Uterus (tissue), 4 donors: ENCODE measurements around the gene MPC1. TPM values are rescaled to one million over a fixed set of nuclear protein-coding genes. Genes with fewer than 3 reads are reported as not detected.
"Not testable (repeated sequence)": the region's sequence is repeated elsewhere in the genome, so short reads cannot be mapped to it uniquely, and the experiment has no call there.

Experiments
- DNase-seq, 2 donors: peaks; one replicate each; pipeline ENCODE4 v3.0.0-alpha.2; 2019 to 2020
- H3K27ac ChIP-seq, 2 donors: fragments of 200-600 bp; sonication (generic); 1 replicate in 1 of 2; 2 replicates in 1 of 2; pipeline ENCODE4 v1.5.1; 2016 to 2018
- H3K27me3 ChIP-seq, 2 donors: fragments of 200-600 bp; sonication (generic); one replicate each; pipeline ENCODE4 v1.5.1; 2018 to 2019; ENCODE audit warnings: control low read depth in 1 of 2
- H3K36me3 ChIP-seq, 2 donors: fragments of 200-600 bp; sonication (generic); one replicate each; pipeline ENCODE4 v1.5.1; 2019; ENCODE audit warnings: control low read depth in 1 of 2
- H3K4me1 ChIP-seq, 2 donors: fragments of 200-600 bp; sonication (generic); one replicate each; pipeline ENCODE4 v1.5.1; 2018 to 2019; ENCODE audit warnings: control low read depth in 1 of 2
- H3K4me3 ChIP-seq, 2 donors: fragments of 200-600 bp; sonication (generic); 1 replicate in 1 of 2; 2 replicates in 1 of 2; pipeline ENCODE4 v1.5.1; 2018 to 2019; ENCODE audit warnings: mild to moderate bottlenecking in 1 of 2
- H3K9me3 ChIP-seq, 2 donors: fragments of 200-600 bp; sonication (generic); one replicate each; pipeline ENCODE4 v1.5.1; 2019; ENCODE audit warnings: control low read depth in 1 of 2
- POLR2A ChIP-seq, 2 donors: fragments of 450-650 bp; IDR thresholded peaks; one replicate each; pipeline ENCODE4 v1.6.1; 2016; ENCODE audit warnings: antibody characterized with exemption in 2 of 2, mild to moderate bottlenecking in 1 of 2, moderate library complexity in 1 of 2
- intact Hi-C: fragments of 100-400 bp; cut with DNase I; formaldehyde crosslinking; loops from one replicate; pipeline ENCODE4 v1.15.1; 2023; ENCODE audit warnings: low total_unique reads
- total RNA-seq, 4 donors: library from RNA; depleted of rRNA in 3 of 4; stranded (reverse); fragments of >200 nt in 3 of 4; gene quantifications; one replicate each; pipeline versions ENCODE4 v1.1.0 to v1.2.4, GENCODE V29; 2014 to 2023
- TF ChIP-seq, protein P1 (sequence below), 4 experiments: fragments of 200-600 bp in 2 of 4; fragments of 450-650 bp in 2 of 4; sonication (generic) in 2 of 4; IDR thresholded peaks; one replicate each; pipeline ENCODE4 v1.5.1; 2016 to 2019; ENCODE audit warnings: antibody characterized with exemption in 4 of 4, mild to moderate bottlenecking in 2 of 4, moderate library complexity in 1 of 4
- donor health status: DM: yes; HTN: yes; CAD: no.

MPC1 gene
- total RNA-seq, 4 donors from 2014 or later: 14.1 to 62.1 (median 41.7) TPM

DNA sequence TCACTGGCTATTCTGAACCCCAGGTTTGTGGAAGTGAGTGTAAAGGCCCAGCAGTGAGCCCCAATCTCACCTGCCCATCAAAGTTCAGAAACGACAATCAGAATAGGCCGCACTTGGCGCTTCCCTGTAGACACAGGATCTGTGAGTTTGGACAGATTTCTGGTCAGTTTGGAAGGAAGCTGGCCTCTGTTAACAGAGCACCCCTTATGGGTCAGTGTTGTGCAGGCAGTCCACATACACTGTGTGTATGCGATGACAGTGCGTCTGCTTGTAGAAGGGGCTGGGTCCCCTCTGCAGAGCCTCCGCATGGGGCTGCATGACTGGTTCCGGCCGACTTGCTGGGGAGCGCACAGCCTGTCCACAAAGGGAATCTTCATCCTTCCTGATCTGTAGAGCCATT is 3.4 kb upstream of the MPC1 start:
- Histone ChIP-seq H3K4me3 (no peak overlapping the region), H3K27ac (no peak overlapping the region), H3K27me3 (no peaks in the 10 kb centered on the region), H3K4me1 (no peaks in the 10 kb centered on the region), H3K36me3 (no peaks in the 10 kb centered on the region), H3K9me3 (no peaks in the 10 kb centered on the region)
- TF ChIP-seq, protein P1, sequence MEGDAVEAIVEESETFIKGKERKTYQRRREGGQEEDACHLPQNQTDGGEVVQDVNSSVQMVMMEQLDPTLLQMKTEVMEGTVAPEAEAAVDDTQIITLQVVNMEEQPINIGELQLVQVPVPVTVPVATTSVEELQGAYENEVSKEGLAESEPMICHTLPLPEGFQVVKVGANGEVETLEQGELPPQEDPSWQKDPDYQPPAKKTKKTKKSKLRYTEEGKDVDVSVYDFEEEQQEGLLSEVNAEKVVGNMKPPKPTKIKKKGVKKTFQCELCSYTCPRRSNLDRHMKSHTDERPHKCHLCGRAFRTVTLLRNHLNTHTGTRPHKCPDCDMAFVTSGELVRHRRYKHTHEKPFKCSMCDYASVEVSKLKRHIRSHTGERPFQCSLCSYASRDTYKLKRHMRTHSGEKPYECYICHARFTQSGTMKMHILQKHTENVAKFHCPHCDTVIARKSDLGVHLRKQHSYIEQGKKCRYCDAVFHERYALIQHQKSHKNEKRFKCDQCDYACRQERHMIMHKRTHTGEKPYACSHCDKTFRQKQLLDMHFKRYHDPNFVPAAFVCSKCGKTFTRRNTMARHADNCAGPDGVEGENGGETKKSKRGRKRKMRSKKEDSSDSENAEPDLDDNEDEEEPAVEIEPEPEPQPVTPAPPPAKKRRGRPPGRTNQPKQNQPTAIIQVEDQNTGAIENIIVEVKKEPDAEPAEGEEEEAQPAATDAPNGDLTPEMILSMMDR (IDR thresholded peaks at IDR 0.05): no peak
- no peak for TF ChIP-seq POLR2A (IDR thresholded peaks at IDR 0.05)
- DNase-seq: no peak
- intact Hi-C loops: no loop called here

DNA sequence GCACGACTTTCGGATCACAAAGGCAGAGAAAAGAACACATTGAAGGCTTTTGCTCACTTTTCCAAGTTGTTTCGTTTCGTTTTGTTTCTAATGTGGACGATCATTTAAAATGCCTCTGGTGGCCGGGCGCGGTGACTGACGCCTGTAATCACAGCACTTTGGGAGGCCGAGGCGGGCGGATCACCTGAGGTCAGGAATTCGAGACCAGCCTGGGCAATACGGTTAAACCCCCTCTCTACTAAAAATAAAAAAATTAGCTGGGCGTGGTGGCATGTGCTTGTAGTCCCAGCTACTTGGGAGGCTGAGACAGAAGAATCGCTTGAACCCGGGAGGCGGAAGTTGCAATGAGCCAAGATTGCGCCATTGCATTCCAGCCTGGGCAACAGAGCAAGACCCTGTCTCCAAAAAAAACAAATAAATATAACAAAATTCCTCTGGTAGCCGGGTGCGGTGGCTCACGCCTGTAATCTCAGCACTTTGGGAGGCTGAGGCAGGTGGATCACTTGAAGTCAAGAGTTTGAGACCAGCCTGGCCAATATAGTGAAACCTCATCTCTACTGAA is 1.1 kb upstream of the MPC1 start:
- Histone ChIP-seq H3K4me3 (peak overlapping the region; percentile 66 to 84), H3K27ac (peak overlapping the region; percentile 78 to 89)
- peak in 1 of 2 donors; percentile 24 for DNase-seq
- H3K9me3 ChIP-seq, H3K36me3 ChIP-seq, intact Hi-C loops, H3K4me1 ChIP-seq, H3K27me3 ChIP-seq: not testable (repeated sequence)

DNA sequence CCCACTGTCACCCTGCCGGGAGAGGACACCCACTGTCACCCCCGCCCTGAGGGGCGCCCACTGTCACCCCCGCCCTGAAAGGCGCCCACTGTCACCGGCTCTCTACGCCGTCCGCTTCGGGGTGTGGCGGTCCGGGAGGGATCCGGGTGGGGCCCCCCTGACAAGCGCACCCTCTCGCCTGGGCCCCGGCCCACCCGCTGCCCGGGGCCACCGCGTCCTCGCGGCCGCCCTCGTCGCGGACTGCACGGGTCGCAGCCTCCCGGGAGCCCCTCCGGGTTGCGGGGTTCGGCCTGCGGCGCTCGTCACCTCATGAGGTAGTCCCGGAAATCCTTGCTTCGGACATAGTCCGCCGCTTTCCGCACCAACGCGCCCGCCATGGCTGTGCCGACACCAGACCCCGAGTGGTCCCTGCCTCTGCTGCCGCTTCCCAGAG is 224 bp downstream of the MPC1 start:
- H3K27ac ChIP-seq: peak overlapping the region; percentile 78 to 89
- peak overlapping the region; percentile 66 to 84 for H3K4me3 ChIP-seq
- intact Hi-C loops: no loop called here
- no peaks in the 10 kb centered on the region for H3K4me1 ChIP-seq
- DNase-seq: no peak
- H3K36me3 ChIP-seq: no peaks in the 10 kb centered on the region
- H3K9me3 ChIP-seq: no peaks in the 10 kb centered on the region
- TF ChIP-seq, protein P1 (IDR thresholded peaks at IDR 0.05): no peak
- TF ChIP-seq POLR2A (IDR thresholded peaks at IDR 0.05): no peak
- no peaks in the 10 kb centered on the region for H3K27me3 ChIP-seq

DNA sequence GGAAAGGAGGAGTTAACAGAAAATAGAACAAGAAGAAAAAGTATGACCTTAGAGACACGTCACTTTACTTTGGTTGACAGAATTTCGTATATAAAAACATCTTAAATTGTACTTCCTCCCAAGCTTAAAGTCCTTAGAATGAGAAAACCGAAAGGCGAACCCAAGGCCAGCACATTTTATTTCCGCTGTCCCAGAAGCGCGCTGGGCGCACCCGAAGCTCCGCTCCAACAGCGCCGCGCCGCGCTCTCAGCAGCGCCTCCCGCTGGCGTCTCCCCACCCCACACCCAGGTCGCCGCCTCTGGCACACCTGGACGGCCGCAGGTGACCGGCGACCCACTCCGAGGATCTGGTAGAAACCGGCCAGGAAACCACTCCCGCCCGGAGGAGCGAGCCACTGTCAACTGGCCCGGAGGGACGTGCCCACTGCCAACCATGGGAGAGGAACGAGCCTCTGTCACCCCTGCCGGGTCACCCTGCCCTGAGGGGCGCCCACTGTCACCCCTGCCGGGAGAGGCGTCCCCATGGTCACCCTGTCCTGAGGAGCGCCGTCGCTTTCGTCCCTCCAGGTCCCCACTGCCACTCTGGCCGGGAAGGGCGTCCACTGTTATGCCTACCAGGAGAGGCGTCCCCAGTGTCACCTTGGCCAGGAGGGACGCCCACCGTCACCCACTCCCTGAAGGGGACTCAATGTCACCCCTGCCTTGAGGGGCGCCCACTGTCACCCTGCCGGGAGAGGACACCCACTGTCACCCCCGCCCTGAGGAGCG is 824 bp downstream of the MPC1 start:
- Histone ChIP-seq H3K4me3 (peak overlapping the region; percentile 66 to 84), H3K36me3 (no peaks in the 10 kb centered on the region), H3K4me1 (no peaks in the 10 kb centered on the region), H3K27ac (peak overlapping the region; percentile 78 to 89), H3K9me3 (no peaks in the 10 kb centered on the region), H3K27me3 (no peaks in the 10 kb centered on the region)
- intact Hi-C loops: no loop called here
- no peak for TF ChIP-seq POLR2A (IDR thresholded peaks at IDR 0.05)
- TF ChIP-seq, protein P1 (IDR thresholded peaks at IDR 0.05): peak; percentile 50 to 64 (median 59)
- peak; percentile 41 to 54 for DNase-seq

DNA sequence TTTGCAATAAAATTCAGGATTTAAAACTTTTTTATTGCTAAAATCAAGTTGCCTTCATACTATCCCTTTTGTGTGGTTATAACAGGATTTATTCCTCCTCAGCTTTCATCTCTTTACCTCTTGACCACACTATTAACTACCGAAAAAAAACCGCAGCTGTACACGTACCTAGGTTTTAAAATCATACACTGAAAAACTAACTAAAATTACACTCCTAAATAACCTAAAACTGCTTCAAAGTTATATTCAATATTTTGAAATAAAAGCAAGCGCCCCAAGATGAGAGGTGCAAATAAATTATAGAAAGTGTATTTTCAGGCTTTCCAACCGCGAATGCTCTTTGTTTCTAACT is 1.4 kb downstream of the MPC1 start:
- no peak for DNase-seq
- Histone ChIP-seq H3K4me1 (no peaks in the 10 kb centered on the region), H3K27ac (peak overlapping the region; percentile 78 to 89), H3K9me3 (no peaks in the 10 kb centered on the region), H3K27me3 (no peaks in the 10 kb centered on the region), H3K4me3 (peak overlapping the region; percentile 66 to 84), H3K36me3 (no peaks in the 10 kb centered on the region)
- intact Hi-C loops: no loop called here
- TF ChIP-seq, protein P1 (IDR thresholded peaks at IDR 0.05): no peak
- TF ChIP-seq POLR2A (IDR thresholded peaks at IDR 0.05): no peak
